Uterus (tissue), 4 donors: ENCODE results near the gene RPL18. TPM values are rescaled to one million over a fixed set of nuclear protein-coding genes. Genes with fewer than 3 reads are reported as not detected.
A peak's percentile ranks its signal among the peaks of the same experiment; 100 is the strongest.

Experiments used
- DNase-seq, 2 donors: peaks; one replicate each; pipeline ENCODE4 v3.0.0-alpha.2; 2019 to 2020
- H3K27ac ChIP-seq, 2 donors: fragments of 200-600 bp; sonication (generic); 1 replicate in 1 of 2; 2 replicates in 1 of 2; pipeline ENCODE4 v1.5.1; 2016 to 2018
- H3K27me3 ChIP-seq, 2 donors: fragments of 200-600 bp; sonication (generic); one replicate each; pipeline ENCODE4 v1.5.1; 2018 to 2019; ENCODE audit warnings: control low read depth in 1 of 2
- H3K36me3 ChIP-seq, 2 donors: fragments of 200-600 bp; sonication (generic); one replicate each; pipeline ENCODE4 v1.5.1; 2019; ENCODE audit warnings: control low read depth in 1 of 2
- H3K4me1 ChIP-seq, 2 donors: fragments of 200-600 bp; sonication (generic); one replicate each; pipeline ENCODE4 v1.5.1; 2018 to 2019; ENCODE audit warnings: control low read depth in 1 of 2
- H3K4me3 ChIP-seq, 2 donors: fragments of 200-600 bp; sonication (generic); 1 replicate in 1 of 2; 2 replicates in 1 of 2; pipeline ENCODE4 v1.5.1; 2018 to 2019; ENCODE audit warnings: mild to moderate bottlenecking in 1 of 2
- H3K9me3 ChIP-seq, 2 donors: fragments of 200-600 bp; sonication (generic); one replicate each; pipeline ENCODE4 v1.5.1; 2019; ENCODE audit warnings: control low read depth in 1 of 2
- CTCF ChIP-seq, 4 experiments: fragments of 200-600 bp in 2 of 4; fragments of 450-650 bp in 2 of 4; sonication (generic) in 2 of 4; IDR thresholded peaks; one replicate each; pipeline ENCODE4 v1.5.1; 2016 to 2019; ENCODE audit warnings: antibody characterized with exemption in 4 of 4, mild to moderate bottlenecking in 2 of 4, moderate library complexity in 1 of 4
- POLR2A ChIP-seq, 2 donors: fragments of 450-650 bp; IDR thresholded peaks; one replicate each; pipeline ENCODE4 v1.6.1; 2016; ENCODE audit warnings: antibody characterized with exemption in 2 of 2, mild to moderate bottlenecking in 1 of 2, moderate library complexity in 1 of 2
- intact Hi-C: fragments of 100-400 bp; cut with DNase I; formaldehyde crosslinking; loops from one replicate; pipeline ENCODE4 v1.15.1; 2023; ENCODE audit warnings: low total_unique reads
- total RNA-seq, 4 donors: library from RNA; depleted of rRNA in 3 of 4; stranded (reverse); fragments of >200 nt in 3 of 4; gene quantifications; one replicate each; pipeline versions ENCODE4 v1.1.0 to v1.2.4, GENCODE V29; 2014 to 2023
- donor health status: DM: yes; HTN: yes; CAD: no.

Gene RPL18
- total RNA-seq, 4 donors from 2014 or later = 1,515 to 5,795 (median 3,195) TPM

- H3K9me3 ChIP-seq = no peaks in the 10 kb centered on the region
- H3K4me1 ChIP-seq = peaks cover 0 to 28% of the 10 kb centered on the region in 2 donors
- DNase-seq = no peak
- no peak overlapping the region for H3K4me3 ChIP-seq
- intact Hi-C loops = no loop called here
- H3K36me3 ChIP-seq = no peaks in the 10 kb centered on the region
- no peaks in the 10 kb centered on the region for H3K27me3 ChIP-seq
- no peak overlapping the region for H3K27ac ChIP-seq
- TF ChIP-seq CTCF (IDR thresholded peaks at IDR 0.05) (no peak), POLR2A (IDR thresholded peaks at IDR 0.05) (no peak)
Measured at GRCh38 chr19:48627201-48627864, 8.4 kb upstream of the RPL18 start.

- Histone ChIP-seq H3K27me3 (no peaks in the 10 kb centered on the region), H3K27ac (no peak overlapping the region), H3K4me1 (peaks cover 0 to 28% of the 10 kb centered on the region in 2 donors), H3K36me3 (no peaks in the 10 kb centered on the region), H3K9me3 (no peaks in the 10 kb centered on the region), H3K4me3 (no peak overlapping the region)
- no peak for DNase-seq
- intact Hi-C loops = no loop called here
- no peak for TF ChIP-seq POLR2A (IDR thresholded peaks at IDR 0.05)
- no peak for TF ChIP-seq CTCF (IDR thresholded peaks at IDR 0.05)
Measured at GRCh38 chr19:48625891-48626327, 6.9 kb upstream of the RPL18 start.

GRCh38 chr19:48624791-48625723 lies 6.1 kb upstream of the RPL18 start:
- TF ChIP-seq POLR2A (IDR thresholded peaks at IDR 0.05) (no peak), CTCF (IDR thresholded peaks at IDR 0.05) (no peak)
- H3K9me3 ChIP-seq = no peaks in the 10 kb centered on the region
- peak overlapping the region; percentile 82 to 87 for H3K27ac ChIP-seq
- intact Hi-C loops = no loop called here
- no peaks in the 10 kb centered on the region for H3K36me3 ChIP-seq
- no peaks in the 10 kb centered on the region for H3K27me3 ChIP-seq
- peaks cover 0 to 19% of the 10 kb centered on the region in 2 donors for H3K4me1 ChIP-seq
- peak overlapping the region; percentile 38 to 48 for H3K4me3 ChIP-seq
- no peak for DNase-seq

GRCh38 chr19:48624067-48624594 lies 5.2 kb upstream of the RPL18 start:
- DNase-seq = peak; percentile 98
- Histone ChIP-seq H3K9me3 (no peaks in the 10 kb centered on the region), H3K4me3 (peak overlapping the region; percentile 38 to 48), H3K27ac (peak overlapping the region; percentile 82 to 87), H3K36me3 (no peaks in the 10 kb centered on the region), H3K4me1 (peaks cover 0 to 13% of the 10 kb centered on the region in 2 donors), H3K27me3 (no peaks in the 10 kb centered on the region)
- intact Hi-C loops = no loop called here
- TF ChIP-seq POLR2A (IDR thresholded peaks at IDR 0.05) = peak; percentile 31 to 39
- no peak for TF ChIP-seq CTCF (IDR thresholded peaks at IDR 0.05)
